ENCODE measurements around the gene PDE6A.
A peak's percentile ranks its signal among the peaks of the same experiment; 100 is the strongest.
"Not testable (repeated sequence)": the region's sequence is repeated elsewhere in the genome, so short reads cannot be mapped to it uniquely, and the experiment has no call there.

The PDE6A gene

DNA sequence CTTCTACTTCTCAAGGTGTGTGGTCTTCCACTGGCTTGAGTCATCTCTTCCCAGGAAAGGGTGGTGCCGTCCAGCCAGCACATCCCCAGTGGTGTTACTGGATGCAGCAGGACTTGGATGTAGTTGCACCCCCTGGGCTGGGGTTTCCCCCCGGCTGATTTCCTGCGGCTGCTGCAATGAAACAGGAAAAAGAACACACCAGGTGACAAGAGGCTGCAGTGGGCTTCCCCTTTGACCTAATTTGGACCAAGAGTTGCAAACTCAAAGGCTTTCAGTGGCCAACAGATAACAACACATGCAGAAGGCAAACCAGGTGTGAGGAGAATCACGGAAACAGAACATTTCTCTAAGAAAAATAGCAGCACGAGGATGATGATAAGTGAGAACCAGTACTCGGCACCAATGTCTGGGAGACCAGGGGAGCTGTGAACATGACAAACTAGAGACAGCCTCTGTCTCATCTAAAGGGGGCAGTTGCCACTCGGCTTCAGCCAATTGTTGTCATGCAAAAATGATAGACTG lies 83.7 kb downstream of the PDE6A start:
- TF ChIP-seq, protein P1, sequence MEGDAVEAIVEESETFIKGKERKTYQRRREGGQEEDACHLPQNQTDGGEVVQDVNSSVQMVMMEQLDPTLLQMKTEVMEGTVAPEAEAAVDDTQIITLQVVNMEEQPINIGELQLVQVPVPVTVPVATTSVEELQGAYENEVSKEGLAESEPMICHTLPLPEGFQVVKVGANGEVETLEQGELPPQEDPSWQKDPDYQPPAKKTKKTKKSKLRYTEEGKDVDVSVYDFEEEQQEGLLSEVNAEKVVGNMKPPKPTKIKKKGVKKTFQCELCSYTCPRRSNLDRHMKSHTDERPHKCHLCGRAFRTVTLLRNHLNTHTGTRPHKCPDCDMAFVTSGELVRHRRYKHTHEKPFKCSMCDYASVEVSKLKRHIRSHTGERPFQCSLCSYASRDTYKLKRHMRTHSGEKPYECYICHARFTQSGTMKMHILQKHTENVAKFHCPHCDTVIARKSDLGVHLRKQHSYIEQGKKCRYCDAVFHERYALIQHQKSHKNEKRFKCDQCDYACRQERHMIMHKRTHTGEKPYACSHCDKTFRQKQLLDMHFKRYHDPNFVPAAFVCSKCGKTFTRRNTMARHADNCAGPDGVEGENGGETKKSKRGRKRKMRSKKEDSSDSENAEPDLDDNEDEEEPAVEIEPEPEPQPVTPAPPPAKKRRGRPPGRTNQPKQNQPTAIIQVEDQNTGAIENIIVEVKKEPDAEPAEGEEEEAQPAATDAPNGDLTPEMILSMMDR (conservative IDR thresholded peaks at IDR 0.05; ENCODE audit: low read depth, low read length) = no peak
- no peak for DNase-seq (ENCODE audit: low read depth)
- no peak overlapping the region for H3K4me3 ChIP-seq (ENCODE audit: low read length)

- TF ChIP-seq, protein P1 (conservative IDR thresholded peaks at IDR 0.05; ENCODE audit: low read depth, low read length) = no peak
- no peak for DNase-seq (ENCODE audit: low read depth)
Measured at GRCh38 chr5:149859746-149860145, 84.8 kb downstream of the PDE6A start.

DNA sequence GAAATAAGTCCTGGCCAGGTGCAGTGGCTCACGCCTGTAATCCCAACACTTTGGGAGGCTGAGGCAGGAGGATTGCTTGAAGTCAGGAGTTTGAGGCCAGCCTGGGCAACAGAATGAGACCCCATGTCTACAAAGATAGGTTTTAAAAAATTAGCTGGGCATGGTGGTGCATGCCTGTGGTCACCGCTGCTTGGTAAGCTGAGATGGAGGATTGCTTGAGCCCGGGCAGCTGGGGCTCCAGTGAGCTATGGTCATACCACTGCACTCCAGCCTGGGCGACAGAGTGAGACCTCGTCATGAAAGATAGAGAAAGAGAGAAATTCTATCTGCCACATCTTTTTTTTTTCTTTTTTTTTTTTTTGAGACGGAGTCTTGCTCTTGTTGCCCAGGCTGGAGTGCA lies 86.1 kb downstream of the PDE6A start:
- H3K4me3 ChIP-seq (ENCODE audit: low read length); DNase-seq (ENCODE audit: low read depth): not testable (repeated sequence)

More at GRCh38 chr5:149859746-149860145, 84.8 kb downstream of the PDE6A start:
- H3K4me3 ChIP-seq (ENCODE audit: low read length) = no peak overlapping the region

- no peak overlapping the region for H3K4me3 ChIP-seq (ENCODE audit: low read length)
- DNase-seq (ENCODE audit: low read depth) = peak; percentile 17
- TF ChIP-seq, protein P1 (conservative IDR thresholded peaks at IDR 0.05; ENCODE audit: low read depth, low read length) = no peak
Measured at GRCh38 chr5:149857499-149857898, 87.1 kb downstream of the PDE6A start.

- H3K4me3 ChIP-seq (ENCODE audit: low read length) = no peak overlapping the region
- DNase-seq (ENCODE audit: low read depth) = no peak
- TF ChIP-seq, protein P1 (conservative IDR thresholded peaks at IDR 0.05; ENCODE audit: low read depth, low read length) = no peak
Measured at GRCh38 chr5:149855366-149855765, 89.2 kb downstream of the PDE6A start.

GRCh38 chr5:149854866-149855265 lies 89.7 kb downstream of the PDE6A start:
- DNase-seq (ENCODE audit: low read depth) = no peak
- no peak overlapping the region for H3K4me3 ChIP-seq (ENCODE audit: low read length)
- TF ChIP-seq, protein P1 (conservative IDR thresholded peaks at IDR 0.05; ENCODE audit: low read depth, low read length) = no peak

GRCh38 chr5:149853701-149854100 lies 90.9 kb downstream of the PDE6A start:
- TF ChIP-seq, protein P1 (conservative IDR thresholded peaks at IDR 0.05; ENCODE audit: low read depth, low read length) = no peak

DNA sequence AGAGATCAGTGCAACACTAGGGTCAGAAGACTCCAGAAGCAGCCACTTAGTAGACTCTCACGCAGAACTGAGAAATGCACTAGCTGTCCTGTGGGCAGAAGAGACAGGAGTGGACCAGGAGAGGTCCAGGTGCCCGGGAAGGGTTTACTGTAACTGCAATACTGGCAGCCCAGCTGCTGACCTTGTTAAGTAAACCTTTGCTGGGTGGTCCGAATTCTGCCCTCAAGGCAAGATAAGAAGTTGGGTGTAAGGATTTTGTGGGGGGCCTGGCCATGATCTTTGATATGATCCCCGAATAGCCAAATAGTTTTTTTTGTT lies 91.3 kb downstream of the PDE6A start:
- DNase-seq (ENCODE audit: low read depth) = no peak
- H3K4me3 ChIP-seq (ENCODE audit: low read length) = no peak overlapping the region
- TF ChIP-seq, protein P1 (conservative IDR thresholded peaks at IDR 0.05; ENCODE audit: low read depth, low read length) = no peak

More at GRCh38 chr5:149853701-149854100, 90.9 kb downstream of the PDE6A start:
- no peak for DNase-seq (ENCODE audit: low read depth)
- H3K4me3 ChIP-seq (ENCODE audit: low read length) = no peak overlapping the region

Data from retinal pigment epithelial cell (primary cell).